Type B pancreatic cell (in vitro differentiated cells): ENCODE results near the gene EML3. TPM values are rescaled to one million over a fixed set of nuclear protein-coding genes. Genes with fewer than 3 reads are reported as not detected.
A peak's percentile ranks its signal among the peaks of the same experiment; 100 is the strongest.

Experiments
- DNase-seq: peaks from one replicate; pipeline ENCODE4 v3.0.0; 2021; ENCODE audit warnings: mixed read lengths; ENCODE audit not compliant: unreplicated experiment; ENCODE audit errors: extremely low spot score
- H3K27ac Mint-ChIP-seq: 2 replicates; pipeline ENCODE4 v1.8.0; 2021; ENCODE audit warnings: mild to moderate bottlenecking, mixed read lengths
- H3K27me3 Mint-ChIP-seq: 2 replicates; pipeline ENCODE4 v1.8.0; 2021; ENCODE audit warnings: mixed read lengths
- H3K36me3 Mint-ChIP-seq: 2 replicates; pipeline ENCODE4 v1.8.0; 2021; ENCODE audit warnings: mixed read lengths
- H3K4me1 Mint-ChIP-seq: one replicate; pipeline ENCODE4 v1.8.0; 2021; ENCODE audit warnings: mixed read lengths; ENCODE audit not compliant: unreplicated experiment
- H3K4me3 Mint-ChIP-seq: 2 replicates; pipeline ENCODE4 v1.8.0; 2021; ENCODE audit warnings: mild to moderate bottlenecking, mixed read lengths
- H3K9me3 Mint-ChIP-seq: 2 replicates; pipeline ENCODE4 v1.8.0; 2021; ENCODE audit warnings: mixed read lengths
- CTCF ChIP-seq: fragments of 200-600 bp; sonication (generic); conservative IDR thresholded peaks from 2 replicates; pipeline ENCODE4 v1.5.0; 2021; ENCODE audit warnings: antibody characterized with exemption, mild to moderate bottlenecking
- microRNA-seq: library from miRNA; unstranded; fragments of <30 nt; microRNA quantifications from one replicate; pipeline ENCODE4, GENCODE V29; 2020
- total RNA-seq: library from RNA; stranded (reverse); gene quantifications from 2 replicates; pipeline ENCODE4 v1.2.1, GENCODE V29; 2021; ENCODE audit warnings: low replicate concordance

The EML3 gene
- total RNA-seq, 1 donor from 2014 or later: 46.0 TPM

GRCh38 chr11:62554387-62555167 lies 58.0 kb downstream of the EML3 start:
- peak overlapping the region; percentile 36 for H3K4me3 Mint-ChIP-seq
- peak overlapping the region; percentile 99 for H3K27ac Mint-ChIP-seq
- no peaks in the 10 kb centered on the region for H3K9me3 Mint-ChIP-seq
- H3K36me3 Mint-ChIP-seq: peaks cover 17% of the 10 kb centered on the region
- no peak for DNase-seq
- peaks cover 63% of the 10 kb centered on the region for H3K4me1 Mint-ChIP-seq
- H3K27me3 Mint-ChIP-seq: no peaks in the 10 kb centered on the region
- TF ChIP-seq CTCF: no peak

- DNase-seq: no peak
- no peaks in the 10 kb centered on the region for H3K9me3 Mint-ChIP-seq
Observed at GRCh38 chr11:62553839-62554361, 58.7 kb downstream of the EML3 start.

GRCh38 chr11:62553080-62553838 lies 59.3 kb downstream of the EML3 start:
- Mint-ChIP-seq H3K9me3 (no peaks in the 10 kb centered on the region), H3K27ac (peak overlapping the region; percentile 99), H3K4me3 (peak overlapping the region; percentile 84), H3K36me3 (peaks cover 11% of the 10 kb centered on the region), H3K27me3 (no peaks in the 10 kb centered on the region), H3K4me1 (peaks cover 64% of the 10 kb centered on the region)
- TF ChIP-seq CTCF: no peak
- no peak for DNase-seq

More at GRCh38 chr11:62553839-62554361, 58.7 kb downstream of the EML3 start:
- Mint-ChIP-seq H3K27me3 (no peaks in the 10 kb centered on the region), H3K27ac (peak overlapping the region; percentile 99), H3K36me3 (peaks cover 11% of the 10 kb centered on the region), H3K4me1 (peaks cover 59% of the 10 kb centered on the region), H3K4me3 (peak overlapping the region; percentile 84)
- no peak for TF ChIP-seq CTCF

GRCh38 chr11:62552485-62553079 lies 60.0 kb downstream of the EML3 start:
- H3K9me3 Mint-ChIP-seq: no peaks in the 10 kb centered on the region
- peaks cover 71% of the 10 kb centered on the region for H3K4me1 Mint-ChIP-seq
- no peak for DNase-seq
- H3K27ac Mint-ChIP-seq: peak overlapping the region; percentile 99
- no peaks in the 10 kb centered on the region for H3K27me3 Mint-ChIP-seq
- peaks cover 11% of the 10 kb centered on the region for H3K36me3 Mint-ChIP-seq
- H3K4me3 Mint-ChIP-seq: peak overlapping the region; percentile 84
- TF ChIP-seq CTCF: no peak

Small RNAs within 50 kb of the gene (microRNA-seq; reads per million reads assigned to microRNA genes)
- gene MIR6747: 1.1 reads per million

Other genes starting within 250 kb of the EML3 start
- gene SCGB1A1, start 193.7 kb downstream of the EML3 start, total RNA-seq: not detected in 2 replicates
- gene AHNAK, start 66.0 kb downstream of the EML3 start, total RNA-seq: 302 and 656 TPM in 2 replicates
- 1,846 and 2,051 TPM in 2 replicates for gene EEF1G, start 38.9 kb downstream of the EML3 start, total RNA-seq
- gene TUT1, start 21.3 kb downstream of the EML3 start, total RNA-seq: 15.0 and 22.1 TPM in 2 replicates
- gene MTA2, start 10.9 kb downstream of the EML3 start, total RNA-seq: 148 and 152 TPM in 2 replicates
- 1.4 and 1.8 TPM in 2 replicates for gene ROM1, start 482 bp upstream of the EML3 start, total RNA-seq
- gene B3GAT3, start 9.2 kb upstream of the EML3 start, total RNA-seq: 43.4 and 50.0 TPM in 2 replicates
- gene GANAB, start 33.8 kb upstream of the EML3 start, total RNA-seq: 278 and 372 TPM in 2 replicates
- 26.5 and 28.3 TPM in 2 replicates for gene INTS5, start 40.5 kb upstream of the EML3 start, total RNA-seq
- gene C11orf98, start 52.4 kb upstream of the EML3 start, total RNA-seq: 69.1 and 69.2 TPM in 2 replicates
- gene CSKMT, start 52.5 kb upstream of the EML3 start, total RNA-seq: 17.7 and 28.0 TPM in 2 replicates
- 11.2 and 11.7 TPM in 2 replicates for gene UQCC3, start 58.9 kb upstream of the EML3 start, total RNA-seq
- 6.1 and 8.1 TPM in 2 replicates for gene LBHD1, start 59.5 kb upstream of the EML3 start, total RNA-seq
- gene UBXN1, start 66.3 kb upstream of the EML3 start, total RNA-seq: 76.5 and 113 TPM in 2 replicates
- gene LRRN4CL, start 76.8 kb upstream of the EML3 start, total RNA-seq: 0.21 and 1.0 TPM in 2 replicates
- 93.5 and 94.6 TPM in 2 replicates for gene BSCL2, start 94.6 kb upstream of the EML3 start, total RNA-seq
- gene GNG3, start 94.9 kb upstream of the EML3 start, total RNA-seq: 0.88 and 4.7 TPM in 2 replicates
- gene HNRNPUL2, start 114.7 kb upstream of the EML3 start, total RNA-seq: 44.8 and 63.7 TPM in 2 replicates
- gene TTC9C, start 115.7 kb upstream of the EML3 start, total RNA-seq: 34.1 and 39.0 TPM in 2 replicates
- 6.3 and 10.1 TPM in 2 replicates for gene ZBTB3, start 141.4 kb upstream of the EML3 start, total RNA-seq
- gene POLR2G, start 148.8 kb upstream of the EML3 start, total RNA-seq: 68.8 and 98.7 TPM in 2 replicates
- 23.8 and 37.6 TPM in 2 replicates for gene TAF6L, start 158.6 kb upstream of the EML3 start, total RNA-seq
- gene TMEM179B, start 174.6 kb upstream of the EML3 start, total RNA-seq: 41.1 and 53.1 TPM in 2 replicates
- gene TMEM223, start 179.2 kb upstream of the EML3 start, total RNA-seq: 21.9 and 23.3 TPM in 2 replicates
- 111 TPM in 2 replicates for gene NXF1, start 192.7 kb upstream of the EML3 start, total RNA-seq
- 42.4 and 51.7 TPM in 2 replicates for gene STX5, start 219.3 kb upstream of the EML3 start, total RNA-seq
- not detected in 2 replicates for gene TEX54, start 220.1 kb upstream of the EML3 start, total RNA-seq
- gene WDR74, start 226.8 kb upstream of the EML3 start, total RNA-seq: 47.6 and 58.3 TPM in 2 replicates